NCI-H1092 treated with DMSO at 0.1 percent for 48 hours (cell line): ENCODE measurements around the gene TLE3.
A peak's percentile ranks its signal among the peaks of the same experiment; 100 is the strongest.

Experiments
- DNase-seq: peaks from one replicate; lab custom pipeline; 2025; lab: John Stamatoyannopoulos, UW

Gene TLE3

GRCh38 chr15:70062321-70062956, 35.3 kb downstream of the TLE3 start:
- peak; percentile 95 for DNase-seq

- DNase-seq = no peak
Measured at GRCh38 chr15:70061696-70062270, 35.9 kb downstream of the TLE3 start.

- DNase-seq = no peak
Measured at GRCh38 chr15:70060993-70061305, 36.8 kb downstream of the TLE3 start.

- no peak for DNase-seq
Measured at GRCh38 chr15:70060214-70060992, 37.3 kb downstream of the TLE3 start.

- DNase-seq = no peak
Measured at GRCh38 chr15:70059476-70060213, 38.1 kb downstream of the TLE3 start.

GRCh38 chr15:70058642-70059360, 38.9 kb downstream of the TLE3 start:
- DNase-seq = no peak

- DNase-seq = no peak
Measured at GRCh38 chr15:70057931-70058641, 39.6 kb downstream of the TLE3 start.

GRCh38 chr15:70056091-70056680, 41.5 kb downstream of the TLE3 start:
- DNase-seq = no peak

- DNase-seq = no peak
Measured at GRCh38 chr15:70055601-70056051, 42.1 kb downstream of the TLE3 start.

GRCh38 chr15:70054884-70055387, 42.8 kb downstream of the TLE3 start:
- no peak for DNase-seq

- DNase-seq = no peak
Measured at GRCh38 chr15:70054366-70054765, 43.4 kb downstream of the TLE3 start.

- DNase-seq = no peak
Measured at GRCh38 chr15:70053716-70054229, 43.9 kb downstream of the TLE3 start.

GRCh38 chr15:70053001-70053715, 44.6 kb downstream of the TLE3 start:
- DNase-seq = no peak

- DNase-seq = no peak
Measured at GRCh38 chr15:70051948-70052633, 45.6 kb downstream of the TLE3 start.

GRCh38 chr15:70050970-70051369, 46.7 kb downstream of the TLE3 start:
- no peak for DNase-seq

GRCh38 chr15:70050441-70050840, 47.3 kb downstream of the TLE3 start:
- DNase-seq = no peak

- DNase-seq = no peak
Measured at GRCh38 chr15:70049701-70050301, 47.9 kb downstream of the TLE3 start.

- DNase-seq = no peak
Measured at GRCh38 chr15:70048578-70049514, 48.9 kb downstream of the TLE3 start.
